ENCODE results near the gene RYR3.

RYR3 gene

GRCh38 chr15:33320017-33320416, 9.2 kb downstream of the RYR3 start:
- no peak for DNase-seq (ENCODE audit: low read depth in 2 of 2)

- DNase-seq (ENCODE audit: low read depth in 2 of 2): no peak
Measured at GRCh38 chr15:33322091-33322490, 11.3 kb downstream of the RYR3 start.

- DNase-seq (ENCODE audit: low read depth in 2 of 2): no peak
Measured at GRCh38 chr15:33324609-33325008, 13.8 kb downstream of the RYR3 start.

GRCh38 chr15:33326908-33327307, 16.1 kb downstream of the RYR3 start:
- DNase-seq (ENCODE audit: low read depth in 2 of 2): no peak

- no peak for DNase-seq (ENCODE audit: low read depth in 2 of 2)
Measured at GRCh38 chr15:33328106-33328505, 17.3 kb downstream of the RYR3 start.

GRCh38 chr15:33329457-33329856, 18.7 kb downstream of the RYR3 start:
- no peak for DNase-seq (ENCODE audit: low read depth in 2 of 2)

- no peak for DNase-seq (ENCODE audit: low read depth in 2 of 2)
Measured at GRCh38 chr15:33330931-33331330, 20.2 kb downstream of the RYR3 start.

- DNase-seq (ENCODE audit: low read depth in 2 of 2): no peak
Measured at GRCh38 chr15:33341953-33342352, 31.2 kb downstream of the RYR3 start.

- DNase-seq (ENCODE audit: low read depth in 2 of 2): no peak
Measured at GRCh38 chr15:33343275-33343674, 32.5 kb downstream of the RYR3 start.

GRCh38 chr15:33344111-33344510, 33.3 kb downstream of the RYR3 start:
- no peak for DNase-seq (ENCODE audit: low read depth in 2 of 2)

GRCh38 chr15:33344530-33344929, 33.8 kb downstream of the RYR3 start:
- no peak for DNase-seq (ENCODE audit: low read depth in 2 of 2)

- DNase-seq (ENCODE audit: low read depth in 2 of 2): no peak
Measured at GRCh38 chr15:33354411-33354810, 43.6 kb downstream of the RYR3 start.

- no peak for DNase-seq (ENCODE audit: low read depth in 2 of 2)
Measured at GRCh38 chr15:33357845-33358244, 47.1 kb downstream of the RYR3 start.

- DNase-seq (ENCODE audit: low read depth in 2 of 2): no peak
Measured at GRCh38 chr15:33358306-33358705, 47.5 kb downstream of the RYR3 start.

- no peak for DNase-seq (ENCODE audit: low read depth in 2 of 2)
Measured at GRCh38 chr15:33360886-33361285, 50.1 kb downstream of the RYR3 start.

- DNase-seq (ENCODE audit: low read depth in 2 of 2): no peak
Measured at GRCh38 chr15:33369941-33370622, 59.3 kb downstream of the RYR3 start.

GRCh38 chr15:33370623-33371020, 59.9 kb downstream of the RYR3 start:
- DNase-seq (ENCODE audit: low read depth in 2 of 2): no peak

- DNase-seq (ENCODE audit: low read depth in 2 of 2): no peak
Measured at GRCh38 chr15:33371159-33371558, 60.4 kb downstream of the RYR3 start.

- DNase-seq (ENCODE audit: low read depth in 2 of 2): no peak
Measured at GRCh38 chr15:33374226-33374914, 63.6 kb downstream of the RYR3 start.

GRCh38 chr15:33375236-33375635, 64.5 kb downstream of the RYR3 start:
- no peak for DNase-seq (ENCODE audit: low read depth in 2 of 2)

- DNase-seq (ENCODE audit: low read depth in 2 of 2): no peak
Measured at GRCh38 chr15:33377204-33377603, 66.4 kb downstream of the RYR3 start.

- no peak for DNase-seq (ENCODE audit: low read depth in 2 of 2)
Measured at GRCh38 chr15:33378866-33379480, 68.2 kb downstream of the RYR3 start.

GRCh38 chr15:33380406-33380805, 69.6 kb downstream of the RYR3 start:
- DNase-seq (ENCODE audit: low read depth in 2 of 2): no peak
